Measurements from ENCODE around the gene NEDD4L.

Gene NEDD4L

GRCh38 chr18:58212274-58212673, 168.2 kb downstream of the NEDD4L start:
- no peak for DNase-seq (ENCODE audit: low spot score)

GRCh38 chr18:58213440-58213839, 169.4 kb downstream of the NEDD4L start:
- no peak for DNase-seq (ENCODE audit: low spot score)

- DNase-seq (ENCODE audit: low spot score), result no peak
These were observed 171.0 kb downstream of the NEDD4L start for GRCh38 chr18:58215011-58215410.

GRCh38 chr18:58216071-58216481, 172.1 kb downstream of the NEDD4L start:
- DNase-seq (ENCODE audit: low spot score), result no peak

GRCh38 chr18:58217052-58217451, 173.0 kb downstream of the NEDD4L start:
- no peak for DNase-seq (ENCODE audit: low spot score)

- no peak for DNase-seq (ENCODE audit: low spot score)
These were observed 174.1 kb downstream of the NEDD4L start for GRCh38 chr18:58218117-58218516.

GRCh38 chr18:58221060-58221725, 177.2 kb downstream of the NEDD4L start:
- DNase-seq (ENCODE audit: low spot score), result no peak

GRCh38 chr18:58222432-58223125, 178.6 kb downstream of the NEDD4L start:
- no peak for DNase-seq (ENCODE audit: low spot score)

- DNase-seq (ENCODE audit: low spot score), result no peak
These were observed 179.8 kb downstream of the NEDD4L start for GRCh38 chr18:58223717-58224424.

GRCh38 chr18:58224425-58224750, 180.4 kb downstream of the NEDD4L start:
- DNase-seq (ENCODE audit: low spot score), result no peak

- DNase-seq (ENCODE audit: low spot score), result no peak
These were observed 181.1 kb downstream of the NEDD4L start for GRCh38 chr18:58225101-58225500.

- DNase-seq (ENCODE audit: low spot score), result no peak
These were observed 182.4 kb downstream of the NEDD4L start for GRCh38 chr18:58226429-58226828.

GRCh38 chr18:58227361-58227930, 183.4 kb downstream of the NEDD4L start:
- DNase-seq (ENCODE audit: low spot score), result no peak

- DNase-seq (ENCODE audit: low spot score), result no peak
These were observed 184.2 kb downstream of the NEDD4L start for GRCh38 chr18:58228176-58228575.

- DNase-seq (ENCODE audit: low spot score), result no peak
These were observed 184.7 kb downstream of the NEDD4L start for GRCh38 chr18:58228762-58229161.

GRCh38 chr18:58229162-58229561, 185.1 kb downstream of the NEDD4L start:
- no peak for DNase-seq (ENCODE audit: low spot score)

- no peak for DNase-seq (ENCODE audit: low spot score)
These were observed 186.6 kb downstream of the NEDD4L start for GRCh38 chr18:58230438-58231179.

GRCh38 chr18:58231930-58232329, 187.9 kb downstream of the NEDD4L start:
- no peak for DNase-seq (ENCODE audit: low spot score)

- no peak for DNase-seq (ENCODE audit: low spot score)
These were observed 188.6 kb downstream of the NEDD4L start for GRCh38 chr18:58232668-58233067.

- DNase-seq (ENCODE audit: low spot score), result no peak
These were observed 190.3 kb downstream of the NEDD4L start for GRCh38 chr18:58234359-58234741.

GRCh38 chr18:58235001-58235436, 191.0 kb downstream of the NEDD4L start:
- DNase-seq (ENCODE audit: low spot score), result no peak

- no peak for DNase-seq (ENCODE audit: low spot score)
These were observed 195.9 kb downstream of the NEDD4L start for GRCh38 chr18:58239879-58240278.
